ENCODE measurements around the gene FAM171A2.

GRCh38 chr17:44345454-44346026, 18.1 kb downstream of the FAM171A2 start:
- TF ChIP-seq CTCF (IDR thresholded peaks at IDR 0.05) (peak; percentile 19 to 50 (median 37)), POLR2A (IDR thresholded peaks at IDR 0.05) (peak in 1 of 2 donors; percentile 11)

Measured in tibial nerve (tissue), 3 donors.